ENCODE measurements around the gene DNAH1. TPM values are rescaled to one million over a fixed set of nuclear protein-coding genes. Genes with fewer than 3 reads are reported as not detected.

The DNAH1 gene
- total RNA-seq, 2 experiments from 2014 or later = 5.8 to 14.2 TPM

DNA sequence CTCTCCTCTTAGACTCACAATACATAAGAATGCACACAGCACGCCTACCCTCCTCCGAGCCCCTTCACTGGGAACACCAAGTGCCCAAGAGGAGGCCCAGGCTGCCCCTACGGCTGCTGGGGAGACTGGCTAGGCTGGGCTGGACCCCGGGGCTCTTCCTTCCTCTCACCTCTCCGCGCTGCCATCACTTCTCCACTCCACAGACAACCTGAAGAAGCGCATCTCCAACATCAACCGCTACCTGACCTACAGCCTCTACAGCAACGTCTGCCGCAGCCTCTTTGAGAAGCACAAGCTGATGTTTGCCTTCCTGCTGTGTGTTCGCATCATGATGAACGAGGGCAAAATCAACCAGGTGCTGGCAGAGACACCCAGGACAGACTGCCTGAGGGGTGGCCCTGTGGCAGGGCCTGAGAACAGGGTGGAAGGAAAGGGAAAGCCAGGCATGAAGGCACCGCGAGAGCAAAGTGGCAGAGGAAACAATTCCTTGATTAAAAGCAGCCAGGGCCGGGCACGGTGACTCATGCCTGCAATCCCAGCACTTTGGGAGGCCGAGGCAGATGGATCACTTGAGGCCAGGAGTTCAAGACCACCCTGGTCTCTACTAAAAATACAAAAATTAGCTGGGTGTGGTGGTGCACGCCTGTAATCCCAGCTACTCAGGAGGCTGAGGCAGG lies 77.2 kb downstream of the DNAH1 start:
- H3K27ac ChIP-seq (ENCODE audit: low read depth, low read length, poor library complexity, severe bottlenecking) = no peak overlapping the region
- ChIA-PET POLR2A (interaction anchor here (0.6 kb wide), 1 partner anchor 162 kb away, joined by 3 read pairs; no protein-coding TSS in a partner anchor), CTCF (ENCODE audit: unreplicated experiment) (no interaction called here)
- intact Hi-C loops (cut with micrococcal nuclease; ENCODE audit: unreplicated experiment) = no loop called here
- no TSS peak for BruUV-seq (replicated peaks)
- H3K36me3 ChIP-seq (ENCODE audit: insufficient read depth, low read length) = no peaks in the 10 kb centered on the region
- no peak overlapping the region for H3K4me3 ChIP-seq (ENCODE audit: low read depth, low read length, poor library complexity, severe bottlenecking)
- H3K9me3 ChIP-seq (ENCODE audit: low read length) = no peaks in the 10 kb centered on the region
- no peak overlapping the region for H2AFZ ChIP-seq (ENCODE audit: low read length)
- TF ChIP-seq CTCF (conservative IDR thresholded peaks at IDR 0.05; ENCODE audit: low read length) = no peak
- no peak for TF ChIP-seq EZH2phosphoT487 (IDR thresholded peaks at IDR 0.05; ENCODE audit: borderline replicate concordance, low read depth, low read length)
- no peaks in the 10 kb centered on the region for H4K20me1 ChIP-seq (ENCODE audit: insufficient read depth, low read length)
- H3K9me2 ChIP-seq (ENCODE audit: insufficient read depth, low read length) = no peaks in the 10 kb centered on the region
- no peak for DNase-seq (ENCODE audit: low spot score)
- H3K4me1 ChIP-seq (ENCODE audit: insufficient read depth, low read length, poor library complexity, severe bottlenecking) = no peaks in the 10 kb centered on the region
- H3K79me2 ChIP-seq (ENCODE audit: insufficient read depth, low read depth, low read length) = no peaks in the 10 kb centered on the region
- H3K4me2 ChIP-seq (ENCODE audit: low read length) = no peak overlapping the region

GRCh38 chr3:52393959-52394670 lies 78.0 kb downstream of the DNAH1 start:
- BruUV-seq (replicated peaks) = no TSS peak
- POLR2A ChIA-PET = no interaction called here

More at GRCh38 chr3:52393959-52394670, 78.0 kb downstream of the DNAH1 start:
- H3K4me1 ChIP-seq (ENCODE audit: insufficient read depth, low read length, poor library complexity, severe bottlenecking) = no peaks in the 10 kb centered on the region
- no peaks in the 10 kb centered on the region for H3K36me3 ChIP-seq (ENCODE audit: insufficient read depth, low read length)
- no peaks in the 10 kb centered on the region for H3K9me3 ChIP-seq (ENCODE audit: low read length)
- H3K27ac ChIP-seq (ENCODE audit: low read depth, low read length, poor library complexity, severe bottlenecking) = no peak overlapping the region
- TF ChIP-seq EZH2phosphoT487 (IDR thresholded peaks at IDR 0.05; ENCODE audit: borderline replicate concordance, low read depth, low read length) = no peak
- TF ChIP-seq CTCF (conservative IDR thresholded peaks at IDR 0.05; ENCODE audit: low read length) = no peak
- no peaks in the 10 kb centered on the region for H3K79me2 ChIP-seq (ENCODE audit: insufficient read depth, low read depth, low read length)
- no peaks in the 10 kb centered on the region for H4K20me1 ChIP-seq (ENCODE audit: insufficient read depth, low read length)
- CTCF ChIA-PET (ENCODE audit: unreplicated experiment) = no interaction called here
- no peak for DNase-seq (ENCODE audit: low spot score)
- H3K4me2 ChIP-seq (ENCODE audit: low read length) = no peak overlapping the region
- intact Hi-C loops (cut with micrococcal nuclease; ENCODE audit: unreplicated experiment) = no loop called here
- no peak overlapping the region for H2AFZ ChIP-seq (ENCODE audit: low read length)
- no peak overlapping the region for H3K4me3 ChIP-seq (ENCODE audit: low read depth, low read length, poor library complexity, severe bottlenecking)
- H3K9me2 ChIP-seq (ENCODE audit: insufficient read depth, low read length) = no peaks in the 10 kb centered on the region
